Suppressor macrophage treated with lipopolysaccharide for 1 hour (primary cell): ENCODE data around the gene HCFC1.
A peak's percentile ranks its signal among the peaks of the same experiment; 100 is the strongest.

Experiments used
- DNase-seq, 3 donors: peaks; one replicate each; pipeline ENCODE4 v3.0.0-alpha.2; 2020 to 2022

Gene HCFC1

DNA sequence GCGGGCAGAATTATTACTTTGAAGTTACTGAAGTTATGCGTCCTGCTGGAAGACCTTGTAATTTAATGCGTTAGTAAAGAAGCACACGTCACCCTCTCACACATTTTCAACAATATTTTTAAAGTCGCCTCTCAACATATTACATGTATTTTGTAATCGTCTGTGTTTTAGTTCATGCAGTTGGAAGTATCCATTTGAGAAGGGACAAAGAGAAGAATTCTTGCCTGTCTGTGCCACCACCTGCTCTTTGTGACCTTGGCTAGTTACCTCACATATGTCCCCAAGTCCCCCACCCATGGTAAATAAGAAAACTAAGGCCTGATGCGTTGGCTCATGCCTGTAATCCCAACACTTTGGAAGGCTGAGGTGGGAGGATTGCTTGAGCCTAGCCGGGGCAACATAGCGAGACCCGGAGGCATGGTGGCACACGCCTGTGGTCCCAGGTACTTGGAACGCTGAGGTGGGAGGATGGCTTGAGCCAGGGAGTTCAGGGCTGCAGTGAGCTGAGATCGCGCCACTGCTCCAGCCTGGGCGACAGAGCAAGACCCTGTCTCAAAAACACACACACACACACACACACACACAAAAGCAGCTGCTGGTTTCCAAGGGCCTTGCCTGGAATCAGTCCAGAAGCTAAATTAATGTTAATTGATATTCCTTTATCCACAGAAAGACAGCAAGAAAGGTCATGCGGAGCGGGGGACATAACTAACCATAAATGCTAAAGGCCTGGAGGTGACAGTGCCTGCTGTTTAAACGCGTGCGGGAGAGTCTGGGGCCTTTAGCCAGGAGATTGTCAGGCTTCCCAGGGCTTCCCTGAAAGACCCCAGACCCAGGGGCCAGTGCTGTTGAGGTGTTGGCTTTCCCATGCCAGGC is 1.7 kb upstream of the HCFC1 start:
- DNase-seq = no peak

- DNase-seq = peak; percentile 91 to 94 (median 92)
These were observed 929 bp upstream of the HCFC1 start, which contains the start of gene TMEM187 for GRCh38 chrX:153972368-153973126. TSS of gene TMEM187 (plus strand) at chrX:153972754. CDS start at chrX:153982063, 9,309 bp downstream.

- DNase-seq = peak; percentile 89 to 95 (median 92)
These were observed 531 bp downstream of the HCFC1 start for GRCh38 chrX:153971124-153971449.

DNA sequence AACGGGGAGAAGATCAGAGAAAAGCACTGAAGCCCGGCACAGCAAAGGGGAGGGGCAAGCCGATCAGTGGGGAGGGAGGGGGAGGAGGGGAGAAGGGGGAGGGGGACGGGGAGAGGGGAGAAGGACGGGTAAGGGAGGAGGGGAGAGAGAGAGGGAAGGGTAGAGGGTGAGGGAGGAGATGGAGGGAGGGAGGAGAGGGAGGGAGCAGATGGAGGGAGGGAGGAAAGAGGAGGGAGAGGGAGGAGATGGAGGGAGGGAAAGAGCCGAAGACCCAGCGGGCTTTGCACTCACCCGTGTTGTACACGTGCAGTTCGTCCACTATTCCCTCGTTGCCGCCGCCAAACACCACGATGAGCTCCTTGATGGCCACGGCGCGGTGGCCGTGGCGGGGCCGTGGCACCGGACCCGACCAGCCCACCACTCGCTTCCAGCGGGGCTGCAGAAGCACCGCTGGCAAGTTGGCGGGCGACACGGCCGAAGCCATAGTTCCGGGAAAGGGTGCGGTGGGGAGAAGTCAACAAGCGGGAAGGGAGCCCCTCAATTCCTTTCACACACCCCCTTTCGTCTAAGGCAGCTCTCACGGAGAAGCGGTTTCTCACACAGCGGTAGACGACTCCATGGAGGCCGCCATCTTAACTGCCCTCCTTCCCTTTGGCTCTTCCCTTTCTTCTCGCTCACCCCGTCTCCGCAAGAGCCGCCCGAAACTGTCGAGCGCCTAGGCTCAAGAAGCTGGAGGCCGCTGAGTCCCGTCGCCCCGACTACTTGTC is 1.1 kb downstream of the HCFC1 start:
- peak in 1 of 3 donors; percentile 50 for DNase-seq

- no peak for DNase-seq
These were observed 1.7 kb downstream of the HCFC1 start for GRCh38 chrX:153969904-153970356.

GRCh38 chrX:153969125-153969903 is 2.3 kb downstream of the HCFC1 start:
- no peak for DNase-seq

- no peak for DNase-seq
These were observed 2.9 kb downstream of the HCFC1 start for GRCh38 chrX:153968754-153969124.

DNA sequence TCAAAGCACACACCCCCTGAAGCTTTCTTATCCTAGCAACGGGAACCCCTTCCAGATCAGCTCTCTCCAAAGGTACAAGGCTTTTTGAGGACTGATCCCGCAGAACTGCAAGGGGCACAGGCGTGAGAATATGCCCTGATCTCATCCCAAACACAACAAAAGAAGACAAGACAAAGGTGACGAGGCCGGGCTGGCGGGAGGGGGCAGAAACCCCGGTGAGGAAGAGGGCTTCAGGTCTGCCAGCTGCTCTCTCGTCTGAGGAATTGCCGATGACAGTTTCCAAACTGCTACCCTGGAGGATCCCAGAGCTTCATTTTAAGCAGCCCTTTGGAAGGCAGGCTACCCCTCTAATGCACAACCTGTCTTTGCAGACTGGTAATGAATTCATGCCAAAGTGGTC is 3.4 kb downstream of the HCFC1 start:
- no peak for DNase-seq

DNA sequence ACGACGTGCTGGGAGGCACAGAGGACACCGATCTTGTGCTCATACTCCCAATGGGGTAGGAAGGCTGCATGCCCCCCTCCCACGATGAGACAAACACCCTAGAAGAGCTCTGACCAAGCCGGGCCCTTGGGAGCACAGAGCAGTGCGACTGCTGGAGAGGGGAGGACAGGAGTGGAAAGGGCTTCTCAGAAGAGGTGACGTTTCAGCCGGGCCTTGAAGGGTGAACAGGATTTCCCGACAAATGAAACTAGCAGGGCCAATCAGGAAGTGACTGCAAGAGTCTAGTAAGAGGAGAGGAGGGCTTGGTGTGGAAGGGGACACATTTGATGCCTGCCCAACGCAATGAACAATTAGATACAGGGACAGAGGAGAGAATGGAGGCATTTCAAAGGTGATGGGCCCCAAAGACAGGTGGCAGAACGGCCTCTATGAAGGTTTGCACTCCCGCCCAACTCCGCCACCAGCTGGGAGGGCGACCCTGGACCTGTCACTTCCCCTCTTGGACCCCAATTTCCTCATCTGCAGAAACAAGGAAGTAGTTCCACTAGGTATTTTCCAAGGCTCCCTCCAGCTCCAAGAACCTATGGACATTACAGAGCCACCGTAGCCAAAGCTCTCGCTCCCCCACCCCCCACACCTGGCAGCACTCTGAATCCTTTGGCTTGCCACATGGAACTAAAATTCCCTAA is 3.9 kb downstream of the HCFC1 start:
- DNase-seq = peak in 2 of 3 donors; percentile 54 to 79

DNA sequence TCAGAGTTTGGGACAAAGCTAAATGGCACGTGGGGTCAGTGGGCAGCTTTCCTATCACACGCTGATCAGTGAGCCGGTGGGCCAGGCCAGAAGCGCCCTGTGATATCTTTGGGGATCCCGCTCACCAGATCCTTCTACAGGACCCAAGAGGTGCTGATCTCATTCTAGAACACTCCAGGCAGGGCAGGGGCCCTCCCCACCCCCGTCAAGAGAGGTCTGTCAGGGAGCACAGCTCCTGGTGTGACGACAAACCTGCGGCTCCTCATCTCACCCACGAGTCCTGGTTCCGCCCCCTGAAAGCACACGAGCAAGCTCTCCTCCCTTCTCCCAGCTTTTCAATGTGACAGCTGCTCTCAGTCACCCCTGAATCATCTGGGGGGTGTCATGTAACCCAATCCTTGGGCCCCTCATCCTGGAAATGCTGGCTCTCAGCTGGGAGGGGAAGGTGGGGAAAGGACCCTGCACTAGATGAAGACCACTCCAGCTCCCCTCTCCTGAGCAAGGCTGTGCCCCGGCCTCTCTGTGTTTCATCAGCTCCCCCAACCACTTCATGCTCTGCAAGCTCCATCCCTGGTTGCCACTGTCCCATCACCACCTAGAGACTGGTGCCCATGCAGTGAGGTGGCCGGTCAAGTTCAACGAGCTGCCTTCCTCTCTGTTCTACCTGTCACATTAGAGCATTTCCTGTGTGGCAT is 4.6 kb downstream of the HCFC1 start:
- DNase-seq = peak in 1 of 3 donors; percentile 19

DNA sequence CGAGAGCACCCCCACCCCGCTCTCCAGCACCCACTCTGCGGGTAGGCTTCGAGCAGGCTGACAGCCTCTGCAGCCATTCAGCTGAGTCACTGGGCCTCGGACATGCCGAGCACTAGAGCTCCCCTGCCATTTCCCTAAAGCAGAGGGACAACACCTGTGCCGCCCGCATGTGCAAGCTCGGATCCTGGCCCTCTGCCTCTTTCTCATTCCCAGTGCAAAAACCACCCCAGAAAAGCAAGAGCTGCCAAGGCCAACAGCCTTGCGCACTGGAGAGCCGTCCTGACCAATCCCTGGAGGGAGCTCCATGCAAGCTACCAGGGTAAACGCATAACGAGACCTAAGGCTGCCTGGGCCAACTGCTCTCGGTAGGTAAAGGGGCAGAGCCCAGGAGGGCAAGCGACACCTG is 5.3 kb downstream of the HCFC1 start:
- DNase-seq = peak in 1 of 3 donors; percentile 18

DNA sequence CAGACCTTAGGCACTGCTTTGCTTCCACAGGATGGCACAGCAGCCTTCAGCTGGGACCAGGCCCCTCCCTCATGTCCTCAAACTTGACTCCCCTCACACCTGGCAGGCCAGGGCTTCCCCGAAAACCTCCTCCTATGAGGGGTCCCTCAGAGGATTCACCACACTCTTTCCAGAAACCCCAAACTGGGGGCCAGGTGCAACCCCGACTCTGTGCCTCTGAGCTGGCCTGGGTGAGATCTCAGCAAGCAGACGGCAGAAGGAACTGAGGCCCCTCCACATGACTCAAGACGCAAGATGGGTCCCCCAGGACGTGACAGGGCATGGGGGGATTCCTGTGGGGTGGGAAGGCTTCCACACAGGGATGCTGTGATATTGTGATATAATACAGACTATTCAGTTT is 6.2 kb downstream of the HCFC1 start:
- DNase-seq = no peak

GRCh38 chrX:153964105-153964504 is 7.5 kb downstream of the HCFC1 start:
- no peak for DNase-seq

GRCh38 chrX:153963546-153963945 is 8.1 kb downstream of the HCFC1 start:
- no peak for DNase-seq

GRCh38 chrX:153961292-153961691 is 10.3 kb downstream of the HCFC1 start:
- no peak for DNase-seq

GRCh38 chrX:153960786-153961185 is 10.8 kb downstream of the HCFC1 start:
- no peak for DNase-seq

DNA sequence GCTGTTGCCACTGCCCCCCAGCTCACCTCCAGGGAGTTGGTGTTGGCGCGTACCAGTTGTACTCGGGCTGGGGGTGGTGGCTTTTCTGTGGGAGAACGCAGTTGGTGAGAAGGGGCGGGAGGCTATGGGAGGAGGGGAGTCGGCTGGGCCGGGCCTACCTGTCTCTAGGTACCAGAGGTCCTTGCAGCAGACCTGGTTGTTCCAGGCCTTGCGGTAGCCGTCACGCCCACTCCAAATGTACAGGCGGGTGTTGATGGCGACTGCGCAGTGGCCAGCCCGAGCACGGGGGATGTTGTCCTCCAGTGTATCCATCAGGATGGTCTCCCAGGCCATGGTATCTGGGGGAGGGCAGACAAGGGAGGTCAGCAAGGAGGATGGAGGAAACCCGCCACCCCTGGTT is 11.5 kb downstream of the HCFC1 start:
- DNase-seq = no peak

DNA sequence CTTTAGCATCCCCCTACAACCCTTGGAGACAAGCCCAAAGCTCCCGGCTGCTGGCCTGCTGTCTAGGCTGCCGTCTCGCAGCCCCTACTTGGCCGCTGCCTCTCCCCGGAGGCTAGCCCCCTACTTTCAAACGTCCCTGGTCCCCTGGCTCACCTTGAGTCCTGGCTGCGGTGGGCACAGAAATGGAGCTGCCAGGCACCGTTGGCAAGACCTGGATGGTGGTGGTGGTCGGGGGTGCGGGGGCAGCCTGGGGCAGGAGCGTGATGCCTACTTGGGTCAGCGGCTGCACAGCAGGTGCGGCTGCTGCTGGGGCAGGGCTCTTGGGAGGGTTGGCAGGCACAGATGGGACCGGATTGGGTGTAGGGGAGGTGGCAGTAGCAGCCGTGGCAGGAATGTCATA is 12.0 kb downstream of the HCFC1 start:
- peak in 1 of 3 donors; percentile 5 for DNase-seq

GRCh38 chrX:153958605-153959004 is 13.0 kb downstream of the HCFC1 start:
- no peak for DNase-seq

DNA sequence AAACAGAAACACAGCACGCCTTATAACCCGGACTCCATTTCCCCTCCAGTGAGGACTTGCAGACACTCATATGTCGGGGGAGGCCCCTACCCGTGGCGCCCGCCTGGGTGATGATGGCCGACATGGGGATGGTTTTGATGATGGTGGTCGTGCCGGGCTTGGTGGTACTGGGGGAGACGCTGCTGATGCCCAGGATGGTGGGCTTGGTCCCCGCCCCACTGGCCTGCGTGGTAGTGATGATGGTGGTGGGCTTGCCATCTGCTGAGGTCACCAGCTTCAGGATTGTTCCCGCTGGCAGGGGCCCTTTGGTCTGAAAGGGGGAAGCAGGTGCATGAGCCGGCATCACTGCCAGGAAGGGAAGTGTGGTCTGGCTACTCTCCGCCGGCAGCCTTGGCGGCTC is 14.4 kb downstream of the HCFC1 start:
- DNase-seq = peak in 1 of 3 donors; percentile 17
